HG02623 (cell line): ENCODE data around the gene LGR6.
"Not testable (repeated sequence)": the region's sequence is repeated elsewhere in the genome, so short reads cannot be mapped to it uniquely, and the experiment has no call there.

Experiments used
- ATAC-seq: cut with Tn5 transposase; IDR thresholded peaks from one replicate; pipeline ENCODE4 v1.9.1; 2021; ENCODE audit warnings: moderate library complexity; ENCODE audit not compliant: unreplicated experiment

Gene LGR6

GRCh38 chr1:202237052-202237451, 43.5 kb downstream of the LGR6 start:
- ATAC-seq, result no peak

GRCh38 chr1:202238914-202239313, 45.3 kb downstream of the LGR6 start:
- no peak for ATAC-seq

- ATAC-seq, result not testable (repeated sequence)
Observed at GRCh38 chr1:202240226-202240625, 46.6 kb downstream of the LGR6 start.

GRCh38 chr1:202240956-202241355, 47.4 kb downstream of the LGR6 start:
- ATAC-seq, result no peak

- ATAC-seq, result no peak
Observed at GRCh38 chr1:202241376-202242079, 47.9 kb downstream of the LGR6 start.

GRCh38 chr1:202242080-202242419, 48.5 kb downstream of the LGR6 start:
- no peak for ATAC-seq

GRCh38 chr1:202243006-202243405, 49.4 kb downstream of the LGR6 start:
- no peak for ATAC-seq

GRCh38 chr1:202244841-202245261, 51.3 kb downstream of the LGR6 start:
- no peak for ATAC-seq

- ATAC-seq, result no peak
Observed at GRCh38 chr1:202245391-202245790, 51.8 kb downstream of the LGR6 start.

- no peak for ATAC-seq
Observed at GRCh38 chr1:202247104-202247503, 53.5 kb downstream of the LGR6 start.

- ATAC-seq, result no peak
Observed at GRCh38 chr1:202247837-202248795, 54.5 kb downstream of the LGR6 start.

- ATAC-seq, result no peak
Observed at GRCh38 chr1:202248861-202249260, 55.3 kb downstream of the LGR6 start.

- no peak for ATAC-seq
Observed at GRCh38 chr1:202249436-202249835, 55.8 kb downstream of the LGR6 start.

- no peak for ATAC-seq
Observed at GRCh38 chr1:202249846-202250245, 56.2 kb downstream of the LGR6 start.

- ATAC-seq, result no peak
Observed at GRCh38 chr1:202250982-202251381, 57.4 kb downstream of the LGR6 start.

GRCh38 chr1:202251424-202252256, 58.0 kb downstream of the LGR6 start:
- ATAC-seq, result no peak

GRCh38 chr1:202252271-202252670, 58.7 kb downstream of the LGR6 start:
- no peak for ATAC-seq

- ATAC-seq, result no peak
Observed at GRCh38 chr1:202254454-202255252, 61.1 kb downstream of the LGR6 start.

- ATAC-seq, result no peak
Observed at GRCh38 chr1:202255343-202255742, 61.7 kb downstream of the LGR6 start.

- ATAC-seq, result no peak
Observed at GRCh38 chr1:202259705-202260104, 66.1 kb downstream of the LGR6 start.
